ENCODE results near the gene ZNF18.
A peak's percentile ranks its signal among the peaks of the same experiment; 100 is the strongest.

The ZNF18 gene

GRCh38 chr17:11997147-11997971 is at the start of gene ZNF18:
Gene ZNF18 (minus strand): TSS chr17:11997475. CDS start chr17:11992829, 4,646 bp downstream.
- peak; percentile 74 for DNase-seq (ENCODE audit: low read depth)
- peak within 1 kb of the TSS; percentile 66 for H3K4me3 ChIP-seq (ENCODE audit: low read depth, low read length)

GRCh38 chr17:12046786-12047185 is 49.5 kb upstream of the ZNF18 start:
- no peak for DNase-seq (ENCODE audit: low read depth)
- no peak overlapping the region for H3K4me3 ChIP-seq (ENCODE audit: low read depth, low read length)

- H3K4me3 ChIP-seq (ENCODE audit: low read depth, low read length), result no peak overlapping the region
- no peak for DNase-seq (ENCODE audit: low read depth)
Observed at GRCh38 chr17:12043702-12044101, 46.4 kb upstream of the ZNF18 start.

DNA sequence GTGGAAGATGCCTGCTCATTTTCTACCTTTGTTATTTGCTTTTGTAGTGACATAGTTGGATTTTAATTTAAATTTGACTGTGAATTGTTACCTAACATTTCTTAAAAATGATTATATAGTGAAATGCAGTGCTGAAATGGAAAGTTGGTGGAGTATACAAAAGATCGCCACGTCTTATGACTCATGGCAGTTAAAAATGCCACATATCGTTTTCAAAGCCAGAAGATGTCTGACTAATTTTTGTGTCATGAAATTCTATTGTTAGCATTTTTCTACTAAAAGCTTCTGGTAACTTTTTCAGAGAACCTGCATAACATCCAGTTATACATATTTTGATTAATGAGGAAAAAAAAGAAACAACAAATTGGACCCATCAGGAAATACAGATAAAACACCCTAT is 44.0 kb upstream of the ZNF18 start:
- DNase-seq (ENCODE audit: low read depth), result peak; percentile 23
- no peak overlapping the region for H3K4me3 ChIP-seq (ENCODE audit: low read depth, low read length)

DNA sequence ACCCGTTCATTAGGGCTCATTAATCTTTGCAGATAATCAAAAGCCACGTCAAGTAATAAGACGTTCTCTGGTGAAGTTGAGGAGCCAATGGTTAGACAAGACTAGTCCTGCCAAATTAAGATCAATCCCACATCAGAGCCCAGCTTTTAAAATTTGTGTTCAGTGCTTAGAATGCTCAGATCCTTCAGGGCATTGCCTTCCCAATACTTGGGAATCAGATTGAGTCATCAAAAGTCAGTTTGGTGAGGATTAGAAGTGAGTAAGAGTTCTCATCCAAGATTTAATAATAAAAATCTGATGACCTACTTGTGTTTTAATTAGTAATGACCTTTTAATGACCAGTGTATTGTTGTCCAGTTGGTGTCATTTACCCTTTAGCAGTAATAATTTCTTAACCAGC is 43.2 kb upstream of the ZNF18 start:
- no peak for DNase-seq (ENCODE audit: low read depth)
- no peak overlapping the region for H3K4me3 ChIP-seq (ENCODE audit: low read depth, low read length)

DNA sequence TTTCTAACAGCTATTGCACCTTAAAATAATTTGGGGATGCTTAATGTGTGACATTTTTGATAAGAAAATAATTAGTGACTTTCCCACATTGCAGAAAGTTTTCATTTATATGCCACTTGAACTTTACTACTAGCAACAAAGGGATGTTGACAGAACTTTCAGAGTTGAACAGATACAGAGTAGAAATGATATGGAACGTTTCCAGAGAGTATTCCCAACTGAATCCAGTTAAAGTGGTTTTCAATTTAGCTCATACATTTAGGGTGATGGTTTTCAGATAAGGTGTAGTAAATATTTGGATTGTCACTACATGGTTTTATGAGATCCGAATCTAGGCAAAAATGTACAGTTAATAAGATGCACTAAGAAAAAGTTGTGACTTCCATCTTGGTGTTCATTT is 40.7 kb upstream of the ZNF18 start:
- no peak overlapping the region for H3K4me3 ChIP-seq (ENCODE audit: low read depth, low read length)
- no peak for DNase-seq (ENCODE audit: low read depth)

DNA sequence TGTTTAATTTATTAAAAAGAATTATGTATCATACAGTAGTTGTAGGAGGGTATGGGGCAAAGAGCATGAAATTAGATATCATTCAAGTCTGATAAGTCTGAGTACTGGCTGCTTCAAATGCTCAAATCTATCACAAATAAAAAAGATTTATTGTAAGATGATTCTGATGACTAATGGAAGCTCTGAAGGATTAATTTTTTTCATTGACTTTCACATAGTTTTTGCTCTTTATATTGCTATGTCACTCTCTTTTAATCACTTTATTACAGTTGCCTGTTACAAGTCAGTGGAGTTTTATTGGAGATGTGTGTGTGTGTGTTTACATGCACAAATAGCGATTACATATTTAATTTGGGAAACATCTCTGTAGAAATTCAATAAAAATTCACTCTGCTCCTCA is 38.4 kb upstream of the ZNF18 start:
- no peak for DNase-seq (ENCODE audit: low read depth)
- no peak overlapping the region for H3K4me3 ChIP-seq (ENCODE audit: low read depth, low read length)

DNA sequence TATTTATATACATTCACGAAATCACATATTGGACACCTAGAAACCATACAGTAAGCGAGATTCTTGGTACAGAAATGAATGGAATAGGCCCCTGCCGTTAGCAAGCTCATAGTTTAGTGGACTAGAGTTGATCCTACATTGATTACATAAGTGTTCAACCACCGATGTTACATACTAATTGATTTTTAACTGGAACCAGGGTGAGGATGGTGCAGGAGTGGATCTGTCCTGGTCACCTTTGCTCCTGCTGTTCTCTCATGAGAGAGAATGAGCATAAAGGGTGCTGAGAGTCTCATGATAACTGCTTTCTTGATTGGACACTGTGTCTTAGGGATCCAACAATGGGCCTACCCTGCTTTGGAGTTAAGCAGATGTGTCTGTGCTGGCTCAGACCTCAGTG is 37.3 kb upstream of the ZNF18 start:
- no peak overlapping the region for H3K4me3 ChIP-seq (ENCODE audit: low read depth, low read length)
- no peak for DNase-seq (ENCODE audit: low read depth)

- no peak for DNase-seq (ENCODE audit: low read depth)
- no peak overlapping the region for H3K4me3 ChIP-seq (ENCODE audit: low read depth, low read length)
Observed at GRCh38 chr17:12028611-12029010, 31.3 kb upstream of the ZNF18 start.

- no peak for DNase-seq (ENCODE audit: low read depth)
- no peak overlapping the region for H3K4me3 ChIP-seq (ENCODE audit: low read depth, low read length)
Observed at GRCh38 chr17:12027658-12028057, 30.4 kb upstream of the ZNF18 start.

DNA sequence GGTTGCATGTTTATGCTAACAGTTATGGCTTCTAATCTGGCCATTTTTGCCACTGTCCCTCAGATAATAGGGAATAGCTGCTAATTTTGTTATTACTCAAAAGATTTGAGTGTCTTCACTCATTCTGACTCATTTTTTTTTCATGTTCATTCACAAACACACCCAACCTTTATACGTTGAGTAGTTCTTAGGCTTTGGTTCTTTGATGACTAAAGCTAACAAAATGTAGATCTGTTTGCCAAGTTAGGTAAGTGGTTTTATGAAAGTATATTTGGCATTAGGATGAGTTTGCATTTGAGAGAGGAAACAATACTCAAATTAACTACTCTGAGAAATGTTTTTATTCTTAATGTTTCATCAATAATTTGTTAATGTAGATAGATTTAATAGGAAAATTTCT is 27.1 kb upstream of the ZNF18 start:
- no peak overlapping the region for H3K4me3 ChIP-seq (ENCODE audit: low read depth, low read length)
- peak; percentile 6 for DNase-seq (ENCODE audit: low read depth)

DNA sequence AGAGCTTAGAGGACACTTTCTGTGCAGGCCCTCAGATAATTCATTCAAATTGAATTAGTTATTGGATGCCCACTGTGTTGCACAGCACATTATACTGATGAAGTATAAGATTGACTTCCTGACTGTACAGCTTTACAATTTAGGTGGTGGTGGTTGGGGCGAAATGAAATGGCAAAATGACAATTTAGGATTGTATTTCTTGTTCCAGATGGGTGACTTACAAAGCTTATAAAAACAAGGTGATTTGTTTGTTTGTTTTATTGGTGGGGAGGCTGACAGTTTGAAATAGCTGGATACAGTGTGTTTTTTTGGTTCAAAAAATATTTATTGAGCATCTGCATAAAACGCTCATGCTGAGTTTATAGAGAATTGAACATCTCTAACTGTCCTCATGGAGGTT is 25.0 kb upstream of the ZNF18 start:
- no peak overlapping the region for H3K4me3 ChIP-seq (ENCODE audit: low read depth, low read length)
- DNase-seq (ENCODE audit: low read depth), result no peak

DNA sequence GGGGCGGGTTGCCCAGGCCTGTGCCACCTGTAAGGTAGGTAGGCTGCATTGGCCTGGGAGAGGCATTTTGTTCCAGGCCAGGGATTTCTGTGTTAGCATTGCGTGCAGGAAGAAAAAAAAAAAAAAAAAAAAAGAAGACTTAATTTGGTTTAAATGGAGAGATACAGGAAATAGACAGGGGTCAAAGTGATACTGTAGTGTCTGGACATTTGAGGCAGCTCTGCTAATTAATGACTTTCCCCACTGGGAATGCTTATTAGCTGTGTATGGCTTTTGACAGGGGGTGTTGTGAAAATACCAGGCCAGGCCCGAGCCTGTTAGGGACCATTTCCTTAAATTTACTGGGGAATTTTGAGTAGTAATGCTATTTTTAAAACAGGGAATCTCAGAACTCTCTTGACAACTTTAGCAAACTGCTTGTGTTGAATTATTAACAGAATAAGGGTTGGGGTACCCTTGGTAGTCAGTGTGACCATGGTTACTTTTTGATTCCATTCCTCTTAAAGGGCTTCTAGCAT is 24.4 kb upstream of the ZNF18 start:
- no peak for DNase-seq (ENCODE audit: low read depth)
- peak overlapping the region; percentile 69 for H3K4me3 ChIP-seq (ENCODE audit: low read depth, low read length)

DNA sequence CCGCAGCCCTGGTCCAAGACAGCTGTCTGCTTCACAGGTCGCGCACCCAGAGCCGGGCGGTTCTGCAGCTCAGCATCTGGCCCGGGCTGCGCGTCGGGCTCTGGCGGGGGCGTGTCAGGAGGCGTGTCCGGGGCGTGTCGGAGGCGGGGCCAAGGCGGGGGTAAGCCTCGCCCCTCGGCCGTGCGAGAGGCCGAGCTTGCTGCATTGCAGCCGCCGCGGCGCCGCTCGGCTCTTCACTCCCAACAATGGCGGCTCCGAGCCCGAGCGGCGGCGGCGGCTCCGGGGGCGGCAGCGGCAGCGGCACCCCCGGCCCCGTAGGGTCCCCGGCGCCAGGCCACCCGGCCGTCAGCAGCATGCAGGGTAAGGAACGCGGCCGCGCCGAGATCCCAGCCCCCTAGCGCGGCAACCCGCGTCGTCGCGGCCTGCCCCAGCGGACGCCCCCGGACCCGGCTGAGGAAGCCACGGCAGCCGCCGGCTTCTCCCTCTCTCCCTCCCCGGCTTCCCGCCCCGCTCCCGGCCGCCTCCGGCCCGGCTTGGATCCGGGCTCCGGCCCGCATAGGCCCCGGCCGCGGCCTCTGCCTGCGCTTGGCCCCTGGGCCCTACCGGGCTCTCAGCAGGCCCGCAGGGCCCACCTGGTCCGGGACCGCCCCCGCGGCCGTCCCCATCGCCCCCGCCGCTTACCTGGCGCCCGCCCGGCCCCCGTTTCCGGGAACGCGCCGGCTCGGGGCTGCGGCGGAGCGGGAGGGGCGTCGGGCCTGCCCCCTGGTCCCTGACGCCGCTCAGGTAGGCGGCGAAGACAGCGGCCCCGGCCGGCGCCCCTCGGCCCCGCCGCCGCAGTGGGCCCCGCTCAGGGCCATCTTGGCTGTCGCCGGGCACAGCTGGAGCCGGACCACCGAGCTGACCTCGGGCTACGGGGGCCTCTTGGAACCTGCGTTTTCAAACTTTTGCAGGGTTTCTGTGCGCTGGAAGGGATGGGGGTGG is 23.7 kb upstream of the ZNF18 start, which contains the start of gene MAP2K4:
Gene MAP2K4 (plus strand): TSS at position 236 of the 981 bp plus-strand sequence. CDS start 10 bp downstream, at position 246.
- peak; percentile 57 for DNase-seq (ENCODE audit: low read depth)
- H3K4me3 ChIP-seq (ENCODE audit: low read depth, low read length), result peak within 1 kb of the TSS; percentile 69

- H3K4me3 ChIP-seq (ENCODE audit: low read depth, low read length), result no peak overlapping the region
- no peak for DNase-seq (ENCODE audit: low read depth)
Observed at GRCh38 chr17:12007466-12007865, 10.2 kb upstream of the ZNF18 start.

GRCh38 chr17:11999696-12000095 is 2.4 kb upstream of the ZNF18 start:
- H3K4me3 ChIP-seq (ENCODE audit: low read depth, low read length), result no peak overlapping the region
- no peak for DNase-seq (ENCODE audit: low read depth)

- H3K4me3 ChIP-seq (ENCODE audit: low read depth, low read length), result peak overlapping the region; percentile 66
- no peak for DNase-seq (ENCODE audit: low read depth)
Observed at GRCh38 chr17:11997972-11998233, 628 bp upstream of the ZNF18 start.

GRCh38 chr17:11996722-11997146 is 541 bp downstream of the ZNF18 start:
- peak overlapping the region; percentile 66 for H3K4me3 ChIP-seq (ENCODE audit: low read depth, low read length)
- DNase-seq (ENCODE audit: low read depth), result no peak

GRCh38 chr17:11991461-11991860 is 5.8 kb downstream of the ZNF18 start:
- no peak overlapping the region for H3K4me3 ChIP-seq (ENCODE audit: low read depth, low read length)
- no peak for DNase-seq (ENCODE audit: low read depth)

DNA sequence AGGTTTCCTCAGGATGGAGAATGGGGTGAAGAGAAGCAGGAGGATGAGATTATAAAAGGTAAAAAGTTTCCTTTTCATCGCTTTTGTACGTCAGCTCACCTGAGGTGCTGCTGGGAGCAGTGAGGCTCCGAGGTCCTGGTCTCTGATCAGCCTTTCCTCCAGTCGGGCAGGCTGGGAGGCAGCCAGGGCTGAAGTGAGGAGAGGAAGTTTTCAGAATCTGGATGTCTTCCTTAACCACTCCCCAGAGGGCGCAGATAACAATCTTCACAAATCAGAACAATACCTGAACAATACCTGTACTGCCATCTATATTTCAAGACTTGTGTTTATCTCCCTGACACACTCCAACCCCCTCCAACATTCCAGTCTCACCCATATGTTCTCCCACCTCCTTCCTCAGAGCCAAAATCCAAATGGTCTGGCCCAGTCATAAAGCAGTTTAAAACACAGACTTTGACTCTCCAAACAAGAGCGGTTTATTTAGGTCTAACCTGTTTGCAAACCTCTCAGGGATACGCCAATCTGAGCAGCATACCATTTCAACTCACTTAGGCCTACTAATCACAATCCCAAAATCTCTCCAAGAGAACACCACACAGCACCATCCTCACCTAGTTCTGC is 6.8 kb downstream of the ZNF18 start:
- no peak overlapping the region for H3K4me3 ChIP-seq (ENCODE audit: low read depth, low read length)
- no peak for DNase-seq (ENCODE audit: low read depth)

All from skeletal muscle cell (primary cell).